ENCODE measurements around the gene TNFSF15.

The TNFSF15 gene

GRCh38 chr9:114779352-114779845, 26.4 kb downstream of the TNFSF15 start:
- H3K4me3 ChIP-seq (ENCODE audit: low read depth in 1 of 2, low read length in 1 of 2): no peak overlapping the region
- H3K36me3 ChIP-seq: no peaks in the 10 kb centered on the region
- H3K27ac ChIP-seq: no peak overlapping the region
- peaks cover 18% of the 10 kb centered on the region for H3K27me3 ChIP-seq
- H3K9me3 ChIP-seq: no peaks in the 10 kb centered on the region
- H3K4me1 ChIP-seq (ENCODE audit: control insufficient read depth in 1 of 2, insufficient read depth in 1 of 2, low read depth in 1 of 2, low read length in 1 of 2): no peaks in the 10 kb centered on the region
- TF ChIP-seq CTCF (IDR thresholded peaks at IDR 0.05): no peak

DNA sequence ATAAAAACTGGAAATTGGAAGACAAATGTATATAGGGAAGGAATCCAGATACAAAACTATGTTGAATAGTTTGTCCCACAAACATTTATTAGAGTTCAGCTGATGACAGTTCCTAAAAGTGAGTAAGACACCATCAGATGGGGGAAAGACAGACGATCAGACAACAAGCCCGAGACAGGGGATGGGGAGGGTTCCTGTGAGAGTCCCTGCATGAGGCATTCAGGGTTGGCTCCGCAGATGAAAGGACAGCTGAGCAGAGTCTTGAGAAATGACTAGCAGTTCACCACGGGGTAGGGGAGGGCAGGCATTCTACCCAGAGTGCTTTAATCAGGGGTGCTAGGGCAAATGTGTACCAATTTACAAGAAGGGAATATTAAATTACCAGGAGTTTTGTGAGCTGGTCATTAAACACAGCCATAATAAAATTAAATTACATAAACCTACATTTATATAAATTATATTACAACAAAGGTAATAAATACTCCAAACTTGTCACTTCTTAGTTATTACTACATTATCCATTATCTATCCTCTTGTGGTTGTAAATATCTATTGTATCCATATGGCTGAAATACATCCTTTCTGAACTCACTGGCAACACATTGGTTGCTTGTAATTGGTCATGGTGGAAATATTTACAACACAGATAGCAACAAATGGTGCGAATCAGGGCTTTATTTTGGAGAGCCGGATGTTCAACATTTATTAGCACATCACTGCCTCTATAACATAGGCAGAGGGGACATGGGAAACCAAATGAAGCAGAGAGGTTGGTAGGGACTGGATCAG, 27.8 kb downstream of the TNFSF15 start:
- Histone ChIP-seq H3K27me3 (peaks cover 18% of the 10 kb centered on the region), H3K4me3 (ENCODE audit: low read depth in 1 of 2, low read length in 1 of 2) (no peak overlapping the region)
- no peak for TF ChIP-seq CTCF (IDR thresholded peaks at IDR 0.05)

GRCh38 chr9:114776683-114777399, 29.0 kb downstream of the TNFSF15 start:
- Histone ChIP-seq H3K36me3 (no peaks in the 10 kb centered on the region), H3K27me3 (peaks cover 18% of the 10 kb centered on the region)
- no peak for TF ChIP-seq CTCF (IDR thresholded peaks at IDR 0.05)

More for the DNA sequence above, 27.8 kb downstream of the TNFSF15 start:
- no peak overlapping the region for H3K27ac ChIP-seq
- H3K9me3 ChIP-seq: no peaks in the 10 kb centered on the region
- no peaks in the 10 kb centered on the region for H3K4me1 ChIP-seq (ENCODE audit: control insufficient read depth in 1 of 2, insufficient read depth in 1 of 2, low read depth in 1 of 2, low read length in 1 of 2)
- H3K36me3 ChIP-seq: no peaks in the 10 kb centered on the region

GRCh38 chr9:114775981-114776380, 29.9 kb downstream of the TNFSF15 start:
- peaks cover 18% of the 10 kb centered on the region for H3K27me3 ChIP-seq
- no peaks in the 10 kb centered on the region for H3K36me3 ChIP-seq
- H3K27ac ChIP-seq: no peak overlapping the region
- no peak overlapping the region for H3K4me3 ChIP-seq (ENCODE audit: low read depth in 1 of 2, low read length in 1 of 2)
- H3K4me1 ChIP-seq (ENCODE audit: control insufficient read depth in 1 of 2, insufficient read depth in 1 of 2, low read depth in 1 of 2, low read length in 1 of 2): no peaks in the 10 kb centered on the region
- no peak for TF ChIP-seq CTCF (IDR thresholded peaks at IDR 0.05)
- H3K9me3 ChIP-seq: no peaks in the 10 kb centered on the region

More at GRCh38 chr9:114776683-114777399, 29.0 kb downstream of the TNFSF15 start:
- Histone ChIP-seq H3K9me3 (no peaks in the 10 kb centered on the region), H3K27ac (no peak overlapping the region), H3K4me1 (ENCODE audit: control insufficient read depth in 1 of 2, insufficient read depth in 1 of 2, low read depth in 1 of 2, low read length in 1 of 2) (no peaks in the 10 kb centered on the region), H3K4me3 (ENCODE audit: low read depth in 1 of 2, low read length in 1 of 2) (no peak overlapping the region)

GRCh38 chr9:114775121-114775520, 30.7 kb downstream of the TNFSF15 start:
- TF ChIP-seq CTCF (IDR thresholded peaks at IDR 0.05): no peak
- H3K4me1 ChIP-seq (ENCODE audit: control insufficient read depth in 1 of 2, insufficient read depth in 1 of 2, low read depth in 1 of 2, low read length in 1 of 2): no peaks in the 10 kb centered on the region
- H3K36me3 ChIP-seq: no peaks in the 10 kb centered on the region
- no peak overlapping the region for H3K4me3 ChIP-seq (ENCODE audit: low read depth in 1 of 2, low read length in 1 of 2)
- no peak overlapping the region for H3K27ac ChIP-seq
- H3K9me3 ChIP-seq: no peaks in the 10 kb centered on the region
- peaks cover 15% of the 10 kb centered on the region for H3K27me3 ChIP-seq
